ENCODE measurements around the gene UBA6.

DNA sequence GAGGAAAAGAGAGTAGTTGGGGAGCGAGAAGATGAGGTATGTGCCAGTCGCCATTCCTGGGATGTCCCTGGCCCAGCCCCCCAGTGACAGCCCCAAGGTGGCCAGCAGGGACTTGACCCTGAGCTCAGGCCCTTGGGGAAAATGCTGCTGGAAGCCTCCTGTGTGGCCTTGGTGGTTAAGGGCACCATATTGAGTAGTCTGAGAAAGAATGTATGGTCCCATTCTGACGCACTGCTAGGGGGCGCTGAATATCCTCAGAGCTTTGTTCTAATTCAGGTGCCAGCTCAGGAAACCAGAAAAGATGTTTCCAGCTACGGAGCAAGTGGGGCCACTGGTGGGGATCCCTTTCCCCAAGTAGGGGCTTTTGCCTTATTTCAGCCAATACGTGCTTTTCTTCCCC lies 14.0 kb upstream of the UBA6 start:
- TF ChIP-seq NCOA2 (IDR thresholded peaks at IDR 0.05; ENCODE audit: partially characterized antibody in 2 of 2) (no peak), NFRKB (IDR thresholded peaks at IDR 0.05; ENCODE audit: low read depth) (no peak), CTCF (IDR thresholded peaks at IDR 0.05 in 2 of 3, conservative IDR thresholded peaks at IDR 0.05 in 1 of 3; ENCODE audit: insufficient read depth in 2 of 3, low read depth in 1 of 3, low read length in 3 of 3) (peak; percentile 46 to 58 (median 52); a peak in 5 of 6 replicates), CBFB (CRISPR knock-in tag; IDR thresholded peaks at IDR 0.05) (no peak), FOXA3 (CRISPR knock-in tag; conservative IDR thresholded peaks at IDR 0.05 in 1 of 2, IDR thresholded peaks at IDR 0.05 in 1 of 2) (no peak)
- TF ChIP-seq, protein P1, sequence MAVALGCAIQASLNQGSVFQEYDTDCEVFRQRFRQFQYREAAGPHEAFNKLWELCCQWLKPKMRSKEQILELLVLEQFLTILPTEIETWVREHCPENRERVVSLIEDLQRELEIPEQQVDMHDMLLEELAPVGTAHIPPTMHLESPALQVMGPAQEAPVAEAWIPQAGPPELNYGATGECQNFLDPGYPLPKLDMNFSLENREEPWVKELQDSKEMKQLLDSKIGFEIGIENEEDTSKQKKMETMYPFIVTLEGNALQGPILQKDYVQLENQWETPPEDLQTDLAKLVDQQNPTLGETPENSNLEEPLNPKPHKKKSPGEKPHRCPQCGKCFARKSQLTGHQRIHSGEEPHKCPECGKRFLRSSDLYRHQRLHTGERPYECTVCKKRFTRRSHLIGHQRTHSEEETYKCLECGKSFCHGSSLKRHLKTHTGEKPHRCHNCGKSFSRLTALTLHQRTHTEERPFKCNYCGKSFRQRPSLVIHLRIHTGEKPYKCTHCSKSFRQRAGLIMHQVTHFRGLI (CRISPR knock-in tag; IDR thresholded peaks at IDR 0.05), result no peak
- TF ChIP-seq, protein P2, sequence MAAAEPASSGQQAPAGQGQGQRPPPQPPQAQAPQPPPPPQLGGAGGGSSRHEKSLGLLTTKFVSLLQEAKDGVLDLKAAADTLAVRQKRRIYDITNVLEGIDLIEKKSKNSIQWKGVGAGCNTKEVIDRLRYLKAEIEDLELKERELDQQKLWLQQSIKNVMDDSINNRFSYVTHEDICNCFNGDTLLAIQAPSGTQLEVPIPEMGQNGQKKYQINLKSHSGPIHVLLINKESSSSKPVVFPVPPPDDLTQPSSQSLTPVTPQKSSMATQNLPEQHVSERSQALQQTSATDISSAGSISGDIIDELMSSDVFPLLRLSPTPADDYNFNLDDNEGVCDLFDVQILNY (CRISPR knock-in tag; IDR thresholded peaks at IDR 0.05), result no peak

Measured in K562 (cell line).